Measurements from ENCODE around the gene SLC66A3. TPM values are rescaled to one million over a fixed set of nuclear protein-coding genes. Genes with fewer than 3 reads are reported as not detected.
A peak's percentile ranks its signal among the peaks of the same experiment; 100 is the strongest.
"Not testable (repeated sequence)": the region's sequence is repeated elsewhere in the genome, so short reads cannot be mapped to it uniquely, and the experiment has no call there.

Gene SLC66A3
- total RNA-seq, 4 donors from 2014 or later: 30.3 to 101 (median 39.7) TPM

DNA sequence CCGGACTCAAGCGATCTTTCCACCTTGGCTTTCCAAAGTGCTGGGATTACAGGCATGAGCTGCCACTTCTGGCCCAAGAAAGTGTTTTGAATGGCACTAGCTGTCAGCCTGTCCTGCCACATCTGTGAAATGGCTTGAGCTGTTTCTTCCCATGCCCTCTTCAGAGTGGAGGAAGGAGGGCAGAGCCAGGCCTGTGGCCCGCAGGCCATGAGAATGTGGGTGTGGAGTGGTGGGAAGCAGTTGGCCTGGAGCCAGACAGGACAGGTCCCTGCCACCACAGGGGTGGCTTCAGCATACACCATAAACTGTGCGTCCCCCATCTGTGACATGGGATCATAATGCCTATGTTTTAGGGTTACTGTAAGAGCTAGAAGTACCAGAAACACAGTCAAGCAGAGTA, 6.5 kb downstream of the SLC66A3 start:
- WGBS: 75% methylated on average over 4 of the region's 4 CpGs
- H3K27ac ChIP-seq: no peak overlapping the region
- peaks cover 3% of the 10 kb centered on the region for H3K36me3 ChIP-seq
- DNase-seq (ENCODE audit: low spot score in 2 of 2): no peak
- peaks cover 13% of the 10 kb centered on the region for H3K4me1 ChIP-seq
- no peaks in the 10 kb centered on the region for H3K9me3 ChIP-seq
- H3K27me3 ChIP-seq: no peaks in the 10 kb centered on the region
- no peak overlapping the region for H3K4me3 ChIP-seq
- TF ChIP-seq CTCF (IDR thresholded peaks at IDR 0.05) (no peak), POLR2A (IDR thresholded peaks at IDR 0.05) (no peak), EP300 (IDR thresholded peaks at IDR 0.05) (no peak), POLR2AphosphoS5 (IDR thresholded peaks at IDR 0.05) (no peak)

GRCh38 chr2:11163439-11164317, 8.4 kb downstream of the SLC66A3 start:
- DNase-seq (ENCODE audit: low spot score in 2 of 2): no peak
- TF ChIP-seq EP300 (IDR thresholded peaks at IDR 0.05): no peak
- no peak for TF ChIP-seq POLR2AphosphoS5 (IDR thresholded peaks at IDR 0.05)
- TF ChIP-seq CTCF (IDR thresholded peaks at IDR 0.05): no peak
- TF ChIP-seq POLR2A (IDR thresholded peaks at IDR 0.05): no peak
- no peak overlapping the region for H3K27ac ChIP-seq
- H3K9me3 ChIP-seq: no peaks in the 10 kb centered on the region
- no peaks in the 10 kb centered on the region for H3K27me3 ChIP-seq
- 89% methylated on average over 16 of the region's 16 CpGs for WGBS
- H3K36me3 ChIP-seq: peaks cover 3% of the 10 kb centered on the region
- no peaks in the 10 kb centered on the region for H3K4me1 ChIP-seq
- H3K4me3 ChIP-seq: no peak overlapping the region

DNA sequence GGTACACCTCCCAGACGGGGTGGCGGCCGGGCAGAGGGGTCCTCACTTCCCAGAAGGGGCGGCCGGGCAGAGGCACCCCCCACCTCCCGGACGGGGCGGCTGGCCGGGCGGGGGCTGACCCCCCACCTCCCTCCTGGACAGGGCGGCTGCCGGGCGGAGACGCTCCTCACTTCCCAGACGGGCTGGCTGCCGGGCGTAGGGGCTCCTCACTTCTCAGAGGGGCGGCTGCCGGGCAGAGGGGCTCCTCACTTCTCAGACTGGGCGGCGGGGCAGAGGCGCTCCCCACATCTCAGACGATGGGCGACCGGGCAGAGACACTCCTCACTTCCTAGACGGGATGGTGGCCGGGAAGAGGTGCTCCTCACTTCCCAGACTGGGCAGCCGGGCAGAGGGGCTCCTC, 9.8 kb downstream of the SLC66A3 start:
- H3K4me3 ChIP-seq, H3K27me3 ChIP-seq, H3K36me3 ChIP-seq, H3K4me1 ChIP-seq, H3K9me3 ChIP-seq, H3K27ac ChIP-seq: not testable (repeated sequence)
- WGBS: 97% methylated on average over 9 of the region's 28 CpGs
- DNase-seq (ENCODE audit: low spot score in 2 of 2): peak in 1 of 2 donors; percentile 62

GRCh38 chr2:11166476-11166875, 11.2 kb downstream of the SLC66A3 start:
- H3K36me3 ChIP-seq: peaks cover 3% of the 10 kb centered on the region
- H3K9me3 ChIP-seq: no peaks in the 10 kb centered on the region
- 96% methylated on average over 10 of the region's 10 CpGs for WGBS
- H3K27me3 ChIP-seq: no peaks in the 10 kb centered on the region
- peak in 1 of 2 donors; percentile 69 for DNase-seq (ENCODE audit: low spot score in 2 of 2)
- H3K4me1 ChIP-seq: no peaks in the 10 kb centered on the region
- TF ChIP-seq POLR2A (IDR thresholded peaks at IDR 0.05) (no peak), POLR2AphosphoS5 (IDR thresholded peaks at IDR 0.05) (no peak), CTCF (IDR thresholded peaks at IDR 0.05) (no peak), EP300 (IDR thresholded peaks at IDR 0.05) (no peak)
- H3K4me3 ChIP-seq: no peak overlapping the region
- no peak overlapping the region for H3K27ac ChIP-seq

- TF ChIP-seq EP300 (IDR thresholded peaks at IDR 0.05): no peak
- TF ChIP-seq POLR2AphosphoS5 (IDR thresholded peaks at IDR 0.05): no peak
- no peak for TF ChIP-seq CTCF (IDR thresholded peaks at IDR 0.05)
- TF ChIP-seq POLR2A (IDR thresholded peaks at IDR 0.05): no peak
- Histone ChIP-seq H3K4me1 (no peaks in the 10 kb centered on the region), H3K27me3 (no peaks in the 10 kb centered on the region), H3K36me3 (no peaks in the 10 kb centered on the region), H3K9me3 (no peaks in the 10 kb centered on the region), H3K27ac (no peak overlapping the region), H3K4me3 (no peak overlapping the region)
- WGBS: 86% methylated on average over 9 of the region's 9 CpGs
- DNase-seq (ENCODE audit: low spot score in 2 of 2): no peak
Measured at GRCh38 chr2:11168488-11168887, 13.2 kb downstream of the SLC66A3 start.
